ENCODE results near the gene P2RX7.

DNA sequence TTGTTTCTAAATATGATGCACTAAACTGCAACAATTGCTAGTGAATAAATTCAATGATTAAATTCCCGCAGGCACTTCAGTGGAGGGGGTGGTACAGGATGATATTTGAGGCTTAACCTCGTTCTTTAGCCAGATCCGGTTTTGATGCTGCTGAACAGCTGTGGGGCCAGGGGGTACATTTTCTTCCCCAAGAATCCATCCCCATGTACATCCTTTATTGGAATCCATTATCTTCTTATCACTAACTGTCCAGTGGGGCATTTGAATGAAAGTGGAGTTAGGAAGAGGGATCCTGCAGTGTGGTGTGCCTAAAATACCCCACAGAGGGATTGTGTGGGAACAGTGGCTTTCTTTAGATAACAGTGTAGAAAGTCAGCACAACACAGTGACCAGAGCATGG lies 48.4 kb upstream of the P2RX7 start:
- TF ChIP-seq, protein P1, sequence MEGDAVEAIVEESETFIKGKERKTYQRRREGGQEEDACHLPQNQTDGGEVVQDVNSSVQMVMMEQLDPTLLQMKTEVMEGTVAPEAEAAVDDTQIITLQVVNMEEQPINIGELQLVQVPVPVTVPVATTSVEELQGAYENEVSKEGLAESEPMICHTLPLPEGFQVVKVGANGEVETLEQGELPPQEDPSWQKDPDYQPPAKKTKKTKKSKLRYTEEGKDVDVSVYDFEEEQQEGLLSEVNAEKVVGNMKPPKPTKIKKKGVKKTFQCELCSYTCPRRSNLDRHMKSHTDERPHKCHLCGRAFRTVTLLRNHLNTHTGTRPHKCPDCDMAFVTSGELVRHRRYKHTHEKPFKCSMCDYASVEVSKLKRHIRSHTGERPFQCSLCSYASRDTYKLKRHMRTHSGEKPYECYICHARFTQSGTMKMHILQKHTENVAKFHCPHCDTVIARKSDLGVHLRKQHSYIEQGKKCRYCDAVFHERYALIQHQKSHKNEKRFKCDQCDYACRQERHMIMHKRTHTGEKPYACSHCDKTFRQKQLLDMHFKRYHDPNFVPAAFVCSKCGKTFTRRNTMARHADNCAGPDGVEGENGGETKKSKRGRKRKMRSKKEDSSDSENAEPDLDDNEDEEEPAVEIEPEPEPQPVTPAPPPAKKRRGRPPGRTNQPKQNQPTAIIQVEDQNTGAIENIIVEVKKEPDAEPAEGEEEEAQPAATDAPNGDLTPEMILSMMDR (IDR thresholded peaks at IDR 0.05; ENCODE audit: low read length) = no peak
- no peak for TF ChIP-seq EZH2 (IDR thresholded peaks at IDR 0.05; ENCODE audit: borderline replicate concordance, low read length)

All from OCI-LY1 (cell line).